Measurements from ENCODE around the gene IQUB.
"Not testable (repeated sequence)": the region's sequence is repeated elsewhere in the genome, so short reads cannot be mapped to it uniquely, and the experiment has no call there.

IQUB gene

DNA sequence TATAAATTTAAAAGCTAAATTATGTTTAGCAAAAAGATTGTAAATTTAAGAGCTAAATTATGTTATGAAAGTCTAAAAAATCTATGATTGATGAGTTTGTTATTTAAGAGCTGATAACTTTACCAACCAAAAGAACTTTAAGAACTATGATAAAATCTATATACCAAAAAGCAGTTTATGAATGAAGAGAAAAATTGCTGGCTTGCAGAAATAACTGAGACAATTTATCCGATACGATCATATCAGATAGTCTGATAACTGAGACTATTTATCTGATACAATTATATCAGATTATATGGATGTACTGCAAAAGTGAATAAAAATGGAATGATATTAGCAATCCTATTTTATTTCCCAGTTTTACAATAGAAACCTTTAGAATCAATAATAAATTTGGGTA, 50.2 kb downstream of the IQUB start:
- no peak overlapping the region for H3K27ac ChIP-seq (ENCODE audit: extremely low read depth, low read depth, low read length)
- POLR2A ChIA-PET = no interaction called here
- no peaks in the 10 kb centered on the region for H3K36me3 ChIP-seq (ENCODE audit: control insufficient read depth in 2 of 2, insufficient read depth in 1 of 2, low read length in 2 of 2)
- no peaks in the 10 kb centered on the region for H3K4me1 ChIP-seq (ENCODE audit: control insufficient read depth, insufficient read depth, low read length)
- TF ChIP-seq, protein P1, sequence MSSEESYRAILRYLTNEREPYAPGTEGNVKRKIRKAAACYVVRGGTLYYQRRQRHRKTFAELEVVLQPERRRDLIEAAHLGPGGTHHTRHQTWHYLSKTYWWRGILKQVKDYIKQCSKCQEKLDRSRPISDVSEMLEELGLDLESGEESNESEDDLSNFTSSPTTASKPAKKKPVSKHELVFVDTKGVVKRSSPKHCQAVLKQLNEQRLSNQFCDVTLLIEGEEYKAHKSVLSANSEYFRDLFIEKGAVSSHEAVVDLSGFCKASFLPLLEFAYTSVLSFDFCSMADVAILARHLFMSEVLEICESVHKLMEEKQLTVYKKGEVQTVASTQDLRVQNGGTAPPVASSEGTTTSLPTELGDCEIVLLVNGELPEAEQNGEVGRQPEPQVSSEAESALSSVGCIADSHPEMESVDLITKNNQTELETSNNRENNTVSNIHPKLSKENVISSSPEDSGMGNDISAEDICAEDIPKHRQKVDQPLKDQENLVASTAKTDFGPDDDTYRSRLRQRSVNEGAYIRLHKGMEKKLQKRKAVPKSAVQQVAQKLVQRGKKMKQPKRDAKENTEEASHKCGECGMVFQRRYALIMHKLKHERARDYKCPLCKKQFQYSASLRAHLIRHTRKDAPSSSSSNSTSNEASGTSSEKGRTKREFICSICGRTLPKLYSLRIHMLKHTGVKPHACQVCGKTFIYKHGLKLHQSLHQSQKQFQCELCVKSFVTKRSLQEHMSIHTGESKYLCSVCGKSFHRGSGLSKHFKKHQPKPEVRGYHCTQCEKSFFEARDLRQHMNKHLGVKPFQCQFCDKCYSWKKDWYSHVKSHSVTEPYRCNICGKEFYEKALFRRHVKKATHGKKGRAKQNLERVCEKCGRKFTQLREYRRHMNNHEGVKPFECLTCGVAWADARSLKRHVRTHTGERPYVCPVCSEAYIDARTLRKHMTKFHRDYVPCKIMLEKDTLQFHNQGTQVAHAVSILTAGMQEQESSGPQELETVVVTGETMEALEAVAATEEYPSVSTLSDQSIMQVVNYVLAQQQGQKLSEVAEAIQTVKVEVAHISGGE (tag by site-specific recombination; conservative IDR thresholded peaks at IDR 0.05; ENCODE audit: low read depth) = no peak
- TF ChIP-seq ZNF670 (tag by site-specific recombination; IDR thresholded peaks at IDR 0.05; ENCODE audit: low read depth) (no peak), ZNF692 (tag by site-specific recombination; IDR thresholded peaks at IDR 0.05) (no peak), SCRT2 (tag by site-specific recombination; IDR thresholded peaks at IDR 0.05) (no peak), ZNF140 (tag by site-specific recombination; IDR thresholded peaks at IDR 0.05) (no peak), ZNF561 (tag by site-specific recombination; IDR thresholded peaks at IDR 0.05; ENCODE audit: borderline replicate concordance) (no peak), ZNF239 (tag by site-specific recombination; IDR thresholded peaks at IDR 0.05) (no peak)
- H3K9me3 ChIP-seq (ENCODE audit: control insufficient read depth, insufficient read depth, low read depth, low read length) = no peaks in the 10 kb centered on the region
- CTCF ChIA-PET = interaction anchor here (0.5 to 1.6 kb wide), 4 partner anchors 10 to 240 kb away, joined by 3 to 4 read pairs (median 3); no protein-coding TSS in a partner anchor
- H3K4me3 ChIP-seq (ENCODE audit: low read depth, low read length) = no peak overlapping the region

GRCh38 chr7:123480107-123480506, 54.3 kb downstream of the IQUB start:
- Histone ChIP-seq H3K36me3 (ENCODE audit: control insufficient read depth in 2 of 2, insufficient read depth in 1 of 2, low read length in 2 of 2) (no peaks in the 10 kb centered on the region), H3K4me3 (ENCODE audit: low read depth, low read length) (no peak overlapping the region), H3K9me3 (ENCODE audit: control insufficient read depth, insufficient read depth, low read depth, low read length) (no peaks in the 10 kb centered on the region), H3K27ac (ENCODE audit: extremely low read depth, low read depth, low read length) (no peak overlapping the region), H3K4me1 (ENCODE audit: control insufficient read depth, insufficient read depth, low read length) (no peaks in the 10 kb centered on the region)
- TF ChIP-seq ZNF37A (tag by site-specific recombination; IDR thresholded peaks at IDR 0.05) (no peak), ZNF184 (tag by site-specific recombination; IDR thresholded peaks at IDR 0.05) (no peak), ZNF501 (tag by site-specific recombination; IDR thresholded peaks at IDR 0.05) (no peak), FEZF1 (tag by site-specific recombination; IDR thresholded peaks at IDR 0.05) (no peak), ZNF114 (tag by site-specific recombination; IDR thresholded peaks at IDR 0.05) (no peak), ZNF214 (tag by site-specific recombination; IDR thresholded peaks at IDR 0.05; ENCODE audit: borderline replicate concordance) (no peak)
- TF ChIP-seq, protein P2, sequence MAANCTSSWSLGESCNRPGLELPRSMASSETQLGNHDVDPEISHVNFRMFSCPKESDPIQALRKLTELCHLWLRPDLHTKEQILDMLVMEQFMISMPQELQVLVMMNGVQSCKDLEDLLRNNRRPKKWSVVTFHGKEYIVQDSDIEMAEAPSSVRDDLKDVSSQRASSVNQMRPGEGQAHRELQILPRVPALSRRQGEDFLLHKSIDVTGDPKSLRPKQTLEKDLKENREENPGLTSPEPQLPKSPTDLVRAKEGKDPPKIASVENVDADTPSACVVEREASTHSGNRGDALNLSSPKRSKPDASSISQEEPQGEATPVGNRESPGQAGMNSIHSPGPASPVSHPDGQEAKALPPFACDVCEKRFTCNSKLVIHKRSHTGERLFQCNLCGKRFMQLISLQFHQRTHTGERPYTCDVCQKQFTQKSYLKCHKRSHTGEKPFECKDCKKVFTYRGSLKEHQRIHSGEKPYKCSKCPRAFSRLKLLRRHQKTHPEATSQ (tag by site-specific recombination; IDR thresholded peaks at IDR 0.05) = no peak
- CTCF ChIA-PET = no interaction called here
- POLR2A ChIA-PET = no interaction called here

GRCh38 chr7:123478056-123478455, 56.3 kb downstream of the IQUB start:
- H3K4me3 ChIP-seq (ENCODE audit: low read depth, low read length); H3K36me3 ChIP-seq (ENCODE audit: control insufficient read depth in 2 of 2, insufficient read depth in 1 of 2, low read length in 2 of 2); POLR2A ChIA-PET; H3K4me1 ChIP-seq (ENCODE audit: control insufficient read depth, insufficient read depth, low read length); H3K9me3 ChIP-seq (ENCODE audit: control insufficient read depth, insufficient read depth, low read depth, low read length); H3K27ac ChIP-seq (ENCODE audit: extremely low read depth, low read depth, low read length); CTCF ChIA-PET: not testable (repeated sequence)
- TF ChIP-seq ZNF280D (tag by site-specific recombination; IDR thresholded peaks at IDR 0.05) (0 out of 2 replicates have a peak, but pooled peaks have one; percentile 69), ZNF146 (tag by site-specific recombination; IDR thresholded peaks at IDR 0.05) (peak; percentile 77)

Data from HEK293 (cell line).